NCI-H226 (cell line): ENCODE results near the gene WFIKKN2.
"Not testable (repeated sequence)": the region's sequence is repeated elsewhere in the genome, so short reads cannot be mapped to it uniquely, and the experiment has no call there.

Experiments used
- DNase-seq: peaks from one replicate; pipeline ENCODE4 v3.0.0-alpha.2; 2015

WFIKKN2 gene

GRCh38 chr17:50835301-50836234 is at the start of gene WFIKKN2:
Gene WFIKKN2, plus strand, starts transcription at chr17:50835586. Its CDS starts 352 bp downstream, at chr17:50835938.
- no peak for DNase-seq

GRCh38 chr17:50785946-50786570 is 49.3 kb upstream of the WFIKKN2 start:
- DNase-seq: no peak

- DNase-seq: no peak
Measured at GRCh38 chr17:50787106-50787505, 48.3 kb upstream of the WFIKKN2 start.

- no peak for DNase-seq
Measured at GRCh38 chr17:50790618-50791017, 44.8 kb upstream of the WFIKKN2 start.

- DNase-seq: no peak
Measured at GRCh38 chr17:50792132-50792531, 43.3 kb upstream of the WFIKKN2 start.

- DNase-seq: no peak
Measured at GRCh38 chr17:50793007-50793406, 42.4 kb upstream of the WFIKKN2 start.

- DNase-seq: no peak
Measured at GRCh38 chr17:50794361-50794760, 41.0 kb upstream of the WFIKKN2 start.

- no peak for DNase-seq
Measured at GRCh38 chr17:50797135-50797810, 38.1 kb upstream of the WFIKKN2 start.

- DNase-seq: no peak
Measured at GRCh38 chr17:50798424-50799288, 36.7 kb upstream of the WFIKKN2 start.

- DNase-seq: no peak
Measured at GRCh38 chr17:50799582-50799981, 35.8 kb upstream of the WFIKKN2 start.

GRCh38 chr17:50800196-50800700 is 35.1 kb upstream of the WFIKKN2 start:
- no peak for DNase-seq

GRCh38 chr17:50802609-50803571 is 32.5 kb upstream of the WFIKKN2 start:
- DNase-seq: no peak

GRCh38 chr17:50803676-50804075 is 31.7 kb upstream of the WFIKKN2 start:
- no peak for DNase-seq

- DNase-seq: not testable (repeated sequence)
Measured at GRCh38 chr17:50804749-50805475, 30.5 kb upstream of the WFIKKN2 start.

- DNase-seq: no peak
Measured at GRCh38 chr17:50805486-50805885, 29.9 kb upstream of the WFIKKN2 start.

GRCh38 chr17:50806141-50806643 is 29.2 kb upstream of the WFIKKN2 start:
- no peak for DNase-seq

GRCh38 chr17:50807009-50807408 is 28.4 kb upstream of the WFIKKN2 start:
- DNase-seq: no peak

GRCh38 chr17:50807675-50808074 is 27.7 kb upstream of the WFIKKN2 start:
- no peak for DNase-seq

- DNase-seq: no peak
Measured at GRCh38 chr17:50808413-50808812, 27.0 kb upstream of the WFIKKN2 start.

GRCh38 chr17:50808888-50809287 is 26.5 kb upstream of the WFIKKN2 start:
- no peak for DNase-seq
